Activated T-helper 9 cell treated with anti-CD3 and anti-CD28 coated beads, Interleukin-2, amount 50 U/mL, for 16 hours (primary cell): Measurements from ENCODE around the gene COX10.
"Not testable (repeated sequence)": the region's sequence is repeated elsewhere in the genome, so short reads cannot be mapped to it uniquely, and the experiment has no call there.

Experiments used
- DNase-seq: peaks from one replicate; pipeline ENCODE4 v3.0.0-alpha.2; 2020; ENCODE audit warnings: low read depth

The COX10 gene

GRCh38 chr17:14205992-14206461 is 136.7 kb downstream of the COX10 start:
- peak; percentile 62 for DNase-seq

DNA sequence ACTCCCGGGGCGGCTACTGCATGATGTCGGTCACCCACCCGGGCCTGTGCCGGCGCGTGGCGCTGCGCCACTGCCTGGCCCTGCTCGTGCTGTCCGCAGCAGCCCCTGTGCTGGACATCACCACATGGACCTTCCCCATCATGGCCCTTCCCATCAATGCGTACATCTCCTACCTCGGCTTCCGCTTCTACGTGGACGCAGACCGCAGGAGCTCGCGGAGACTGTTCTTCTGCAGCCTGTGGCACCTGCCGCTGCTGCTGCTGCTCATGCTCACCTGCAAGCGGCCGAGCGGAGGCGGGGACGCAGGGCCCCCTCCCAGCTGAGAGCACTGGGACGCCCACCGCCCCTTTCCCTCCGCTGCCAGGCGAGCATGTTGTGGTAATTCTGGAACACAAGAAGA is 137.6 kb downstream of the COX10 start:
- DNase-seq, result no peak

GRCh38 chr17:14207791-14208190 is 138.5 kb downstream of the COX10 start:
- no peak for DNase-seq

DNA sequence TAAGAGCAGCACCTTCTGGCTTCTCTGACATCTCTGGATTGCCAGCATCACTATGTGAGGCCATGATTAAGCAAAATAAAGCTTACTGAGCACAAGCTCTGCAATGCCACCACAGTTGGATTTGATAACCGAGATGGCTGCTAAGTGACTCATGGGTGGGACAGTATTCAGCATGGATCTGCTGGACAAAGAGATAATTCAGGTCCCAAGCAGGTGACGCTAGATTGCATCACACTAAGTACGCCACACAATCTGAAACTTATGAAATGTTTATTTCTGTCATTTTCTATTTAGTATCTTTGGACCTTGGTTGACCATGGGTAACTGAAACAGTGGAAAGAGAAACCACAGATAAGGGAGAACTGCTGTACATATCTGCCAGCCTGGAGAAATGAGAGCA is 139.9 kb downstream of the COX10 start:
- DNase-seq, result no peak

GRCh38 chr17:14211246-14211645 is 141.9 kb downstream of the COX10 start:
- DNase-seq, result no peak

DNA sequence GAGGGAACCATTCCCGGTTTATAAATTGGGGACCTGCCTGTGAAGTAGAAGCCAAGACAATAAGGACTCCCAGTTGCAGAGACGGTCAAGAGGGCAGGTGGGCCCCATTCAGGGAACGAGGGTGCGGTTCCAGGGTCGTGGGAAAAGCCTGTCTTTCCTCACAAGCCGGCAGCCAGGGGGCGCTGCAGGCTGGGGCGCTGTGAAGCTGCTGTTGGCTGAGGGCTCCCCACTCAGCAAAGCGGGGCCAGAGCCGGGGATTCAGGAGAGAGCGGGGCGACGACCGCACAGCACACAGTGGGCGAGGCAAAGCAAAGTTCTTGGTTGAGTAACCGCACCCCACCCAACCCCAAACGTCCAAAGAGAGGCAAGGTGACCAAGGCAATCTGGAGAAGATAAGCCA is 142.5 kb downstream of the COX10 start:
- DNase-seq, result no peak

DNA sequence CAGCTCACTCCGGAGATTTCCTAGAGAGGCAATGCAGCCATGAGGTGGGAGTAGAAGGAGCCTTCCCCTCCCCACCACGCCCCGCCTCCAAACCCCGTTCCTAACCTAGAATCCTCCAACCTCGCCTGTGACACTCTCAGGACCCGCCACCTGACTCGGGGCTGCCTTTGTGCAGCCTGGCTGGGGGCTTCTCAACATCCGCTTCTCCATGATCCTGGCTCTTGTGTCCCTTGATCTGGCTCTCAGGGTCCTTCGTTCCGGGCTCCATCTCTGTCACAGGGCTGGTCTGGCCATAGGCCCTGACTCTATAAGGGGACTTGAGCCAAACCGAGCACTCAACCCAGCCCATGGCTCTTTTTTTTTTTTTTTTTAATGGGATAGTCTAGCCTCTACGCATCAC is 143.1 kb downstream of the COX10 start:
- DNase-seq, result no peak

GRCh38 chr17:14214271-14214670 is 145.0 kb downstream of the COX10 start:
- no peak for DNase-seq

DNA sequence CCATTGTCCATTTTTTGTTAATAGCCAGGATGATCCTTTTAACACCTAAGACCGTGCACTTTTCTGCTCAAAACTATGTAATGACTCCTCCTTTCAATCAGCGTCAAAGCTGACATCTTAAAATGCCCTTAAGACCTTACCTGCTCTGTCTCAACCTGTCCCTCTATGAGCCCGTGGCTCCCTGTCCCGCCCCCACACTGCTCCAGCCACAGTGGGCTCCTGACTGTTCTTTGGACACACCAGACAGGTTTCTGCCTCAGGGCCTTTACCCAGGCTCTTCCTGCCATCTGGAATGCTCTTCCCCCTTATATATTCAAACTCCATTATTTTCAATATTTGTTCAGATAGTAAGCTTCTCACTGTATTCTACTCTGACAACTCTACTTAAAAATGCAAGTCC is 153.3 kb downstream of the COX10 start:
- DNase-seq, result no peak

- no peak for DNase-seq
These were observed 156.1 kb downstream of the COX10 start for GRCh38 chr17:14225254-14225980.

- no peak for DNase-seq
These were observed 157.7 kb downstream of the COX10 start for GRCh38 chr17:14227052-14227451.

- DNase-seq, result no peak
These were observed 159.6 kb downstream of the COX10 start for GRCh38 chr17:14228903-14229302.

DNA sequence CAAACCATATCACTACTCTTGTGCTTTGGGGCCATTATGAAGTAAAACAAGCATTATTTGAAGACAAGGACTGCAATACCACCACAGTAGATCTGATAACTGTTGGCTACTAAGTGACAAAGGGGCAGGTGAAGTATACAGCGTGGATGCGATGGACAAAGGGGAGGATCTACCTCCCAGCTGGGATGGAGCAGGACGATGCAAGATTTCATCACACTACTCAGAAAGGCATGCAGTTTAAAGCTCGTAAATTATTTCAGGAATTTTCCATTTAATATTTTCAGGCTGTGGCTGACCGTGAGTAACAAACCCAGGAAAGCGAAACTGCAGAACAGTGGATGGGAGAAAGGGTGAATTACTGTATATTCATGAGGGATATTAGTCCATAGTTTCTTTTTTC is 161.9 kb downstream of the COX10 start:
- DNase-seq, result not testable (repeated sequence)

GRCh38 chr17:14235047-14235446 is 165.7 kb downstream of the COX10 start:
- DNase-seq, result not testable (repeated sequence)

DNA sequence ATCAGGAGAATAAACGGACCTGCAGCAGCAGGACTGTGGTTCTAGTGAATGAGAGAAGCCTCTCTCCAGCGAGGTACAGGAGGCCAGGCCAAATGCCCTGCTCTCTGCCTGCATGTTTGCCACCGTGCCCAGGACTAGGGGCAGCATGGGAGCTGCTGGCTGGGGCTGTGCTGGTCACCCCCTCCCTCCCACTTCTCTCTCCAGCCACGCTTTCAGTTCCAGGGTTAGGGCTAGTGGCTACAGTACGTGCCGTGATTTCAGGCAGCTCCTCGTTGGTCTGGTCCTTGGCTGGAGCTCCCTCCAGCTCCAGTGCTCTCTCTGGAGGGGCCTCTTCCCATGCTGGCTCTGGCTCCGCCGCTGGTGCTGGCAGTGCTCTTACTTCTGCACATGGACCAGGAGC is 166.7 kb downstream of the COX10 start:
- not testable (repeated sequence) for DNase-seq

- not testable (repeated sequence) for DNase-seq
These were observed 167.5 kb downstream of the COX10 start, which contains the start of gene CDRT15 for GRCh38 chr17:14236762-14237161. Gene CDRT15 (minus strand): TSS chr17:14236862. CDS start chr17:14236833, 29 bp downstream.

GRCh38 chr17:14239271-14239670 is 170.0 kb downstream of the COX10 start:
- not testable (repeated sequence) for DNase-seq

DNA sequence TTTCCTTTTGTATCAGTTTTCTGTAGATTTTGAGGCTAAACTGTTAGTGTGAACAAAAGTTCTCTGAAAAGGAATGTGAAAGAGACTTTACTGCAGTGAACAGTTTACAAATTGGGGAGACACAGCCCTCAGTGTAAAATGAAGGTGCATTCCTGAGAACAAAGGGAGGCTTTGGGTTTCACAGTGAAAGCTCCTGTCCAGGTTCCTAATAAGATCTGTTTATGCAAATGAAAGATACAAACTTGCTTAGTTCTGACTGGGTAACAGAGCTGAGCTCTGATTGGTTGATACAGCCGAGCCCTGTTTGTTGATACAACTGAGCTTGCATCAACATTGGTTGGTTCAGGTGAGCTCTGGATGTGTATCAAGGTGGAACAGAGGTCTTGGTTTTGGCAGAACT is 175.7 kb downstream of the COX10 start:
- DNase-seq, result no peak

GRCh38 chr17:14245629-14246028 is 176.3 kb downstream of the COX10 start:
- no peak for DNase-seq
